Measurements from ENCODE around the gene HSPB8. TPM values are rescaled to one million over a fixed set of nuclear protein-coding genes. Genes with fewer than 3 reads are reported as not detected.

Gene HSPB8
- total RNA-seq, 3 donors from 2014 or later = 4.7 to 232 (median 10.4) TPM

DNA sequence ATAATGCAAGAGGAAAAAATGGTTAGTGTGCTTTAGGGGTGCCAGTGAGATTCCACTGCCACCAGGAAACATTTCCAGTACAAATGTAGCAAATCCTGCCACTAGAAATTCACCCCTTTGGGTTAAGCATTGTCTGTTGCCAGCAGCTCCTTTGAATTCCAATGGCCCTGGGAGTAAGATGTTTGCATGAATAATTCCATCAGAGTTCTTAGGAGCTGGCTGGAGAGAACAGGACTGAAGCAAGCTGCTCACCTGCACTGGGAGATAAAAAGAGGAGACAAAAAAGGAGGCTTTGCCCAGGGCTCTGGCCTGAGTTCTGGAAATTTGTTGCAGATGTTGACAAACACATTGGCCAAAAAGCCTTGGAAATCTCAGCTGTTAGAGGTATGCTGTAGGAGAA lies 57.6 kb downstream of the HSPB8 start:
- Histone ChIP-seq H3K4me1 (ENCODE audit: low read depth) (no peaks in the 10 kb centered on the region), H3K4me3 (no peak overlapping the region), H3K9me3 (no peaks in the 10 kb centered on the region), H3K36me3 (ENCODE audit: low read depth) (no peaks in the 10 kb centered on the region)
- intact Hi-C loops (cut with DNase I, micrococcal nuclease) = no loop called here
- no peak for DNase-seq
- ATAC-seq = no peak
- TF ChIP-seq, protein P1, sequence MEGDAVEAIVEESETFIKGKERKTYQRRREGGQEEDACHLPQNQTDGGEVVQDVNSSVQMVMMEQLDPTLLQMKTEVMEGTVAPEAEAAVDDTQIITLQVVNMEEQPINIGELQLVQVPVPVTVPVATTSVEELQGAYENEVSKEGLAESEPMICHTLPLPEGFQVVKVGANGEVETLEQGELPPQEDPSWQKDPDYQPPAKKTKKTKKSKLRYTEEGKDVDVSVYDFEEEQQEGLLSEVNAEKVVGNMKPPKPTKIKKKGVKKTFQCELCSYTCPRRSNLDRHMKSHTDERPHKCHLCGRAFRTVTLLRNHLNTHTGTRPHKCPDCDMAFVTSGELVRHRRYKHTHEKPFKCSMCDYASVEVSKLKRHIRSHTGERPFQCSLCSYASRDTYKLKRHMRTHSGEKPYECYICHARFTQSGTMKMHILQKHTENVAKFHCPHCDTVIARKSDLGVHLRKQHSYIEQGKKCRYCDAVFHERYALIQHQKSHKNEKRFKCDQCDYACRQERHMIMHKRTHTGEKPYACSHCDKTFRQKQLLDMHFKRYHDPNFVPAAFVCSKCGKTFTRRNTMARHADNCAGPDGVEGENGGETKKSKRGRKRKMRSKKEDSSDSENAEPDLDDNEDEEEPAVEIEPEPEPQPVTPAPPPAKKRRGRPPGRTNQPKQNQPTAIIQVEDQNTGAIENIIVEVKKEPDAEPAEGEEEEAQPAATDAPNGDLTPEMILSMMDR (IDR thresholded peaks at IDR 0.05) = no peak

DNA sequence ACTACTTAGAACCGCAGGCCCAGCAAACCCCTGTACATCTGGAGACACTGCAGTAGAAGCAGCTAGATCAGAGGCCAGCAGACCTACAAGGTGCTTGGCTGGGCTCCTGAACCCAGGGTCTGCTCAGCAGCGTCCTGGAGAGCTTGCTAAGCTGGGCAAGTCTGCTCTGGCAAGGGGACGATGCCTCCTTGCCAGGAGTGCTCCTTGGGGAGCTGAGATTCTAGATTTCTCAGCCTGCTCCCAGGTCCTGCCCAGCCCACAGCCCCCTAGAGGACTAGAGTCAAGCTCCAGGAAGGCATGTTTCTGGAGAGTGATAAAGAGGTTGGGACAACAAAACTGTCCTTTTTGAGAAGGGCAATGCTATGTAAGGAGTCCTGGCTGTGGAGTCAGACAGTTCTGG lies 60.3 kb downstream of the HSPB8 start:
- no peak overlapping the region for H3K4me3 ChIP-seq
- TF ChIP-seq, protein P1 (IDR thresholded peaks at IDR 0.05) = no peak
- DNase-seq (no peak), ATAC-seq (no peak)
- H3K9me3 ChIP-seq = no peaks in the 10 kb centered on the region
- H3K4me1 ChIP-seq (ENCODE audit: low read depth) = no peaks in the 10 kb centered on the region
- intact Hi-C loops (cut with DNase I, micrococcal nuclease) = no loop called here
- no peaks in the 10 kb centered on the region for H3K36me3 ChIP-seq (ENCODE audit: low read depth)

DNA sequence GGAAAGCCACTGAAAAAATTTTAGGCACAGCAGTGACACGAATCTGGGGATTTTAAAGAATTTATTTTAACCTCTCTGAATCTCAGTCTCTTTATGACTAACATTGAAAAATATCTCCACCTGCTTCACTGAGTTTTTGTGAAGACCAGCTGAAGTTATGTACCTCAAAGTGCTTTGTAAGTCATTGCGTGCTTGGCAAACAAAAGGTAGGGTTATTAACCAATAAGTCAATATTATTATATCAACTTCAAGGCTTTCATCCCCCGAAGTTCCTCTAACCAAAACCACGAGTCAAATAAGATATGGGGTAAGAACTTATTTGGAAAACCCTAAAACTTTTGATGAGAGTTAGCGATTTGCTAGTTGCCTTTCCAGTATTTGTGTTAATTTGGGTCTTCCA lies 62.3 kb downstream of the HSPB8 start:
- intact Hi-C loops (cut with DNase I, micrococcal nuclease) = no loop called here
- no peak for ATAC-seq
- no peak for DNase-seq
- Histone ChIP-seq H3K9me3 (no peaks in the 10 kb centered on the region), H3K4me3 (no peak overlapping the region), H3K36me3 (ENCODE audit: low read depth) (no peaks in the 10 kb centered on the region), H3K4me1 (ENCODE audit: low read depth) (no peaks in the 10 kb centered on the region)
- TF ChIP-seq, protein P1 (IDR thresholded peaks at IDR 0.05) = no peak

DNA sequence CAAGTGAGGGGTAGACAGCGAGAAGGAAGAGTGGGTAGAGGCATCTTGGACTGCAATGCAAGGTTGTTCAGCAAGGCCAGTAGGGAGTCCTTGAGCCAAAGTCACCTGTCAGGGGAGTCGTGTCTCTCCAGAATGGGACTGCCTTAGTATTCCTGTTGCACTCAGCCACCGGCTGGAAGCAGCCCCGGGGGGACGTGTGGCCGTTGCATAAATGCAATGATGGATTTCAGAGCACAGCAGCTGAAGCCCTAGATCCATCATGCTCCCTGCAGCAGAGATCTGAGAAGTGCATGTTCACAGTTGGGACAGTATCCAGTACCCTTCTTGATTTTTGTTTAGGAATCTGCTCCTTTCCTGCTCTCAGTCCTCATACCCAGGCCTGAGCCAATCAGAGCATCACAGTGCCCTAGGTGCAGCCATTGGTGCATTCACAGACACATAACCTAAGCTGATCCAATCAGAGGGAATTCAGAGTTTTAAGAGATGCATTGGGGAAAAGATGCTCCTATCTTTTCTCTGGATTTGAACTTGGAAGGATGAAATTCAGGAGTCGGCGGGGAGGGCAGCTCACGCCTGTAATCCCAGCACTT lies 62.9 kb downstream of the HSPB8 start:
- TF ChIP-seq, protein P1 (IDR thresholded peaks at IDR 0.05) = no peak
- H3K36me3 ChIP-seq (ENCODE audit: low read depth) = no peaks in the 10 kb centered on the region
- DNase-seq = no peak
- intact Hi-C loops (cut with DNase I, micrococcal nuclease) = no loop called here
- H3K9me3 ChIP-seq = no peaks in the 10 kb centered on the region
- H3K4me3 ChIP-seq = no peak overlapping the region
- ATAC-seq = no peak
- H3K4me1 ChIP-seq (ENCODE audit: low read depth) = no peaks in the 10 kb centered on the region

Other genes starting within 250 kb of the HSPB8 start
- under 1 TPM in 1 of 3 donors, not detected in 2; 0.32 TPM for gene SRRM4, start 197.4 kb upstream of the HSPB8 start, total RNA-seq
- gene CCDC60, start 155.8 kb downstream of the HSPB8 start, total RNA-seq = 1 to 10 TPM; 2.2 to 3.5 (median 2.9) TPM

All from mucosa of descending colon (tissue), 3 donors.